HG03097 (cell line): ENCODE results near the gene TTC9C.
A peak's percentile ranks its signal among the peaks of the same experiment; 100 is the strongest.
"Not testable (repeated sequence)": the region's sequence is repeated elsewhere in the genome, so short reads cannot be mapped to it uniquely, and the experiment has no call there.

Source experiments
- ATAC-seq: cut with Tn5 transposase; IDR thresholded peaks from one replicate; pipeline ENCODE4 v1.9.1; 2021; ENCODE audit not compliant: unreplicated experiment, low FRiP score

The TTC9C gene

GRCh38 chr11:62747475-62748160 is 19.3 kb downstream of the TTC9C start:
- ATAC-seq, result no peak

- not testable (repeated sequence) for ATAC-seq
Measured at GRCh38 chr11:62749931-62750330, 21.6 kb downstream of the TTC9C start.

- ATAC-seq, result no peak
Measured at GRCh38 chr11:62752177-62752785, 24.0 kb downstream of the TTC9C start.

GRCh38 chr11:62752994-62753735 is 24.9 kb downstream of the TTC9C start:
- ATAC-seq, result peak; percentile 1

- ATAC-seq, result peak; percentile 93
Measured at GRCh38 chr11:62753736-62754603, 25.7 kb downstream of the TTC9C start, which contains the start of gene ZBTB3. Gene ZBTB3, minus strand, starts transcription at chr11:62754160. Its CDS starts 496 bp downstream, at chr11:62753664.

GRCh38 chr11:62755086-62755615 is 26.9 kb downstream of the TTC9C start:
- ATAC-seq, result no peak

- ATAC-seq, result no peak
Measured at GRCh38 chr11:62757846-62758788, 29.8 kb downstream of the TTC9C start.

GRCh38 chr11:62760867-62761227 is 32.6 kb downstream of the TTC9C start:
- not testable (repeated sequence) for ATAC-seq

- peak; percentile 12 for ATAC-seq
Measured at GRCh38 chr11:62770778-62771143, 42.5 kb downstream of the TTC9C start.

- peak; percentile 69 for ATAC-seq
Measured at GRCh38 chr11:62771144-62772021, 43.1 kb downstream of the TTC9C start, which contains the start of gene TAF6L. Gene TAF6L, plus strand, starts transcription at chr11:62771396. Its CDS starts 4,388 bp downstream, at chr11:62775784.

GRCh38 chr11:62774407-62774806 is 46.1 kb downstream of the TTC9C start:
- no peak for ATAC-seq

- no peak for ATAC-seq
Measured at GRCh38 chr11:62775646-62776045, 47.4 kb downstream of the TTC9C start.

GRCh38 chr11:62777389-62777788 is 49.1 kb downstream of the TTC9C start:
- ATAC-seq, result no peak

GRCh38 chr11:62778441-62778840 is 50.2 kb downstream of the TTC9C start:
- no peak for ATAC-seq

- ATAC-seq, result no peak
Measured at GRCh38 chr11:62782753-62783152, 54.5 kb downstream of the TTC9C start.

- ATAC-seq, result peak; percentile 55
Measured at GRCh38 chr11:62786318-62787004, 58.2 kb downstream of the TTC9C start.

GRCh38 chr11:62787005-62787759 is 58.9 kb downstream of the TTC9C start, which contains the start of gene TMEM179B:
Gene TMEM179B, plus strand, starts transcription at chr11:62787402. Its CDS starts 30 bp downstream, at chr11:62787432.
- peak; percentile 56 for ATAC-seq
